Measurements from ENCODE around the gene AKR1B15.
"Not testable (repeated sequence)": the region's sequence is repeated elsewhere in the genome, so short reads cannot be mapped to it uniquely, and the experiment has no call there.

Gene AKR1B15

DNA sequence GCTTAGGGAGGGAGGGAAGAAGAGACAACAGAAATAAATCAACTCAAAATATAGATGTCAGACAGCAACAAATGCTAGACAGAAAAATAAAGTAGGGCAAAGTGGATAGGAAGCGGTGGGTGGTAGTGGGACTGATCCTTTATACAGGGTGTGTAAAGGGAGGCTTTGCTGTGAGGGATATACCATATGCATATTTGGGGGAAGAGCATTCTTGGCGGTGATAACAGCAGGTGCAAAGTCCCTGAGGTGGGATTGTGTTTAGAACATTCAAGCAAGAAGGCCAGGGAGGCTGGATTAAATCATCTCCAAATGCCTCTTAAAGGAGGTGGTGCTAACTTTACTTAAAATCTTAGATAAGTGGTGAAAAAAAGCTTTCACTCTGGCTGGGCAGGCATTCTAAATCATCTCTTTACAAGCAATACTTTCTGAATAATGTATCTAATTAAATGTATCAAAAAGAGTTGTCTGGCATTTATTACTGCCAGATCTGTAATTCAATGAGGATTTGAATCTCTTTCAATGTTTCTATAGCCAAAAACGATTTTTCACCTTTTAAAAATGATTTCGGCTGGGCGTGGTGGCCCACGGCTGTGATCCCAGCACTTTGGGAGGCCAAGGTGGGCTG, 9.4 kb upstream of the AKR1B15 start:
- H3K4me3 ChIP-seq (ENCODE audit: low read depth, low read length), result no peak overlapping the region
- no peak for DNase-seq (ENCODE audit: low read depth)
- TF ChIP-seq, protein P1, sequence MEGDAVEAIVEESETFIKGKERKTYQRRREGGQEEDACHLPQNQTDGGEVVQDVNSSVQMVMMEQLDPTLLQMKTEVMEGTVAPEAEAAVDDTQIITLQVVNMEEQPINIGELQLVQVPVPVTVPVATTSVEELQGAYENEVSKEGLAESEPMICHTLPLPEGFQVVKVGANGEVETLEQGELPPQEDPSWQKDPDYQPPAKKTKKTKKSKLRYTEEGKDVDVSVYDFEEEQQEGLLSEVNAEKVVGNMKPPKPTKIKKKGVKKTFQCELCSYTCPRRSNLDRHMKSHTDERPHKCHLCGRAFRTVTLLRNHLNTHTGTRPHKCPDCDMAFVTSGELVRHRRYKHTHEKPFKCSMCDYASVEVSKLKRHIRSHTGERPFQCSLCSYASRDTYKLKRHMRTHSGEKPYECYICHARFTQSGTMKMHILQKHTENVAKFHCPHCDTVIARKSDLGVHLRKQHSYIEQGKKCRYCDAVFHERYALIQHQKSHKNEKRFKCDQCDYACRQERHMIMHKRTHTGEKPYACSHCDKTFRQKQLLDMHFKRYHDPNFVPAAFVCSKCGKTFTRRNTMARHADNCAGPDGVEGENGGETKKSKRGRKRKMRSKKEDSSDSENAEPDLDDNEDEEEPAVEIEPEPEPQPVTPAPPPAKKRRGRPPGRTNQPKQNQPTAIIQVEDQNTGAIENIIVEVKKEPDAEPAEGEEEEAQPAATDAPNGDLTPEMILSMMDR (IDR thresholded peaks at IDR 0.05; ENCODE audit: control insufficient read depth, extremely low read depth, insufficient read depth), result no peak

DNA sequence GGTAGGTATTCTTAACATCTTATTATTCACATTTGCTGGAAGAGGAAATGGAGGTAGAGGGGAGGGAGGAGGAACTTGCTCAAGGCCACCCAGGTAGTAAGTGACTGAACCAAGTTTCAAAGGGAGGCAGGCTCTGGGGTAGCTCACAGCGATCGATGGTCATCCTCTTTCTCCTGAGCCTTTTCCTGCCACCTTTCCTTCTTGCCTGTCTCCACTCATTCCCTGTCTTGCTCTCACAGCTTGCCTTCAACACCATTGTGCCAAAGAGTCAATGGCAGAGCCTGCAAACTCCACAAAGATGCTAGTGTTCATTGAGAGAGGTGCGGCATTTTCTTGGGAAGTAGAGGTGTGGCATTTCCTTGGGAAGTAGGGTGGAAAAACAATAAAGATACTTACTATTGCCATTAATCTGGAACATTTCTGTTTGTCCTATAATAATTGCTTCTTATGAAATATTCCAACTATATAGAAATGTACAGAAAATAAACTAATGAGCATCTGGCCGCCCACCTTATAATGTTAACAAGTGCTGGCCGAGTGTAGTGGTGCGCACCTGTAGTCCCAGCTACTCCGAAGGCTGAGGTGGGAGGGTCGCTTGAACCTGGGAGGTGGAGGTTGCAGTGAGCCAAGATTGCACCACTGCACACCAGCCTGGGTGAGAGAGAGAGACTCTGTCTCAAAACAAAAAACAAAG, 7.3 kb upstream of the AKR1B15 start:
- DNase-seq (ENCODE audit: low read depth); H3K4me3 ChIP-seq (ENCODE audit: low read depth, low read length): not testable (repeated sequence)

DNA sequence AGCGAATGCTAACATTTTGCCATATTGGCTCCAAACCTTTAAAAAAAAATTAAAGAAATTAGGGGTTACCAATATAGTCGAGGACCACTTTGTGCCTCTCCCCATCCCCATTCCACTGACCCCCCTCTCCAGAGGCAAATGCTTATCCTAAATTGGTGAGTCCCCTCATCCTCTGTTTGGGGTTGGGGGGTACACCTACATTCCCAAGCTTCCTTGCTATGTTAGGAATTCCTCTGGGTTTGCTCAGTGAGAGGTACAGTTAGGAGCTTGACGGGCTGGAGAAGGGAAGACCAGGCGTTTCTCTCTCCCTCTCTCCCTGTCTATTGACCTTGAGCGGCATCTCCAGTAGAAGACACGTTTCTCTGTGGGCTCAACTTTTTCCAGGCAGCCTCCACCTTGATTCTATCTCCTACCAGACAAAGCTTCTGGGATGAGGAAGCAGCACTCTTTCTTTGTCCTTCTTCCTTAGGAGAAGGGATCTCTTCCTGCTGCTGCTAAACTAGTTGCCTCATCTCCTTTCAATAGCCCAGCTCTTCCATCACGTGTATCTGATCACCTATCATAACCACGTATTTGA, 6.6 kb upstream of the AKR1B15 start:
- TF ChIP-seq, protein P1 (IDR thresholded peaks at IDR 0.05; ENCODE audit: control insufficient read depth, extremely low read depth, insufficient read depth), result no peak
- no peak overlapping the region for H3K4me3 ChIP-seq (ENCODE audit: low read depth, low read length)
- no peak for DNase-seq (ENCODE audit: low read depth)

DNA sequence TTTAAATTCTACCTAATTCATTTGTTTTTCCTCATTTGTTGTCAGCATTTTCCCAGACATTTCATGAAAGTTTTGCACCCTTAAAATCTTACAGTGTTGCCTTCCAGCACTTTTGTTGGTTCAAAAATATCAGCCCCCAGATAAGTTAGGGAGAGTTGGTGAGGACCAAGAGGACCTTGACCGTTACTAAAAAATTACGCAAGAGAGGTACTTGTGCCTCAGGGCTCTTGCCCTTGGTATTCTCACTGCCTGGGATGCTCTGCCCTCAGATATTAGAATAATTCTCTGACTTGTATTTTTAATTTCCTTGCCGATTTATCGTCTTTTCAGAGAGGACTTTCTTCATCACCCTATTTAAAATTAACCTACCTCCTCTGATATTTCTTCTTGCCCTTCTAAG, 3.5 kb upstream of the AKR1B15 start:
- DNase-seq (ENCODE audit: low read depth), result no peak
- TF ChIP-seq, protein P1 (IDR thresholded peaks at IDR 0.05; ENCODE audit: control insufficient read depth, extremely low read depth, insufficient read depth), result no peak
- no peak overlapping the region for H3K4me3 ChIP-seq (ENCODE audit: low read depth, low read length)

DNA sequence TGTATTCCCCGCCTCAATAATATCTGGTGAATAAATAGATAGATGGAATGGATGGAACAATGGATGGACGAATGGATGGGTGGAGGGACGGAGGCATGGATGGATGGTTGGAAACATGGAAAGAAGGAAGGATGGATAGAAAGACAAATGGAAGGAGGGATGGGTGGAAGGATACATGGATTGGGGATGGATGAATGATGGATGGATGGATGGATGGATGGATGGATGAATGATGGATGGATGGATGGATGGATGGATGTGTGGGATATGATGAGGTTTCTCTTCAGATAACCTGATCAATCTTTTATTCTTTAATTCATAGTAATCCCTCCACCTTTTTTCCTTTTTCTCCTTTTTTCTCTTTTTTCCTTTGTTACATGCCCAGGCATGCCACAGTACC, 3.0 kb upstream of the AKR1B15 start:
- no peak overlapping the region for H3K4me3 ChIP-seq (ENCODE audit: low read depth, low read length)
- TF ChIP-seq, protein P1 (IDR thresholded peaks at IDR 0.05; ENCODE audit: control insufficient read depth, extremely low read depth, insufficient read depth), result no peak
- no peak for DNase-seq (ENCODE audit: low read depth)

DNA sequence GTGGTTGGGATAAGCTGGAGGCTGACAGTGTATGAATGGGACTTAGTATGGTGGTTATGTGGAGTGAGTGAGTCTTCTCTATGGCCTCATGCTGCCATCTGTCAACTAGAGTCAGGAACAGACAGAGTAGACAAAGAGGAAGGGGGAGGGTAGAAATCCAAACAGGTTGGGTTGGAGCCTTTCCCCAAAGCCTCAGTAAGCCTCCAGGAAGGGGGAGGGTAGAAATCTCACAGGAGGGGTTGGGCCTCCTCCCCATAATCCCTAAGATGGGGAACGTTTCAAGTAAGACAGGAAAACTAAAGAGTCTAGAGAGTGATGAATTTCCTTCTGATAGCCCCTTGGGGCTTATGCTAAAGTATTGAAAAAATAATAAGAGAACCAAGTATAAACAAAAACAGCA, 2.0 kb upstream of the AKR1B15 start:
- DNase-seq (ENCODE audit: low read depth), result no peak
- H3K4me3 ChIP-seq (ENCODE audit: low read depth, low read length), result no peak overlapping the region

More for the DNA sequence above, 2.0 kb upstream of the AKR1B15 start:
- TF ChIP-seq, protein P1 (IDR thresholded peaks at IDR 0.05; ENCODE audit: control insufficient read depth, extremely low read depth, insufficient read depth), result peak; percentile 2; the same call in 1 of the 2 replicates

All from LNCaP clone FGC (cell line).